ENCODE results near the gene DNAH6.

The DNAH6 gene

GRCh38 chr2:84603911-84604310 lies 87.6 kb downstream of the DNAH6 start:
- H3K27me3 ChIP-seq (ENCODE audit: insufficient read depth, low read length): no peaks in the 10 kb centered on the region
- H3K4me3 ChIP-seq (ENCODE audit: low read length): no peak overlapping the region
- H2AFZ ChIP-seq (ENCODE audit: low read depth, low read length): no peak overlapping the region
- H3K9me3 ChIP-seq (ENCODE audit: low read length): no peaks in the 10 kb centered on the region
- H3K36me3 ChIP-seq (ENCODE audit: insufficient read depth, low read length): no peaks in the 10 kb centered on the region
- no peaks in the 10 kb centered on the region for H3K4me1 ChIP-seq (ENCODE audit: insufficient read depth, low read length)

GRCh38 chr2:84613082-84613481 lies 96.8 kb downstream of the DNAH6 start:
- H3K9me3 ChIP-seq (ENCODE audit: low read length): no peaks in the 10 kb centered on the region
- no peak overlapping the region for H3K4me3 ChIP-seq (ENCODE audit: low read length)
- no peaks in the 10 kb centered on the region for H3K36me3 ChIP-seq (ENCODE audit: insufficient read depth, low read length)
- no peaks in the 10 kb centered on the region for H3K27me3 ChIP-seq (ENCODE audit: insufficient read depth, low read length)
- no peak overlapping the region for H2AFZ ChIP-seq (ENCODE audit: low read depth, low read length)
- H3K4me1 ChIP-seq (ENCODE audit: insufficient read depth, low read length): no peaks in the 10 kb centered on the region

- Histone ChIP-seq H3K36me3 (ENCODE audit: insufficient read depth, low read length) (no peaks in the 10 kb centered on the region), H2AFZ (ENCODE audit: low read depth, low read length) (no peak overlapping the region), H3K27me3 (ENCODE audit: insufficient read depth, low read length) (no peaks in the 10 kb centered on the region), H3K4me1 (ENCODE audit: insufficient read depth, low read length) (no peaks in the 10 kb centered on the region), H3K9me3 (ENCODE audit: low read length) (no peaks in the 10 kb centered on the region), H3K4me3 (ENCODE audit: low read length) (no peak overlapping the region)
Measured at GRCh38 chr2:84619794-84620371, 103.6 kb downstream of the DNAH6 start.

- peaks cover 2% of the 10 kb centered on the region for H3K4me1 ChIP-seq (ENCODE audit: insufficient read depth, low read length)
- no peak overlapping the region for H3K4me3 ChIP-seq (ENCODE audit: low read length)
Measured at GRCh38 chr2:84628486-84628885, 112.2 kb downstream of the DNAH6 start.

GRCh38 chr2:84629550-84629949 lies 113.3 kb downstream of the DNAH6 start:
- H3K36me3 ChIP-seq (ENCODE audit: insufficient read depth, low read length): no peaks in the 10 kb centered on the region

More at GRCh38 chr2:84628486-84628885, 112.2 kb downstream of the DNAH6 start:
- H2AFZ ChIP-seq (ENCODE audit: low read depth, low read length): no peak overlapping the region
- no peaks in the 10 kb centered on the region for H3K36me3 ChIP-seq (ENCODE audit: insufficient read depth, low read length)
- no peaks in the 10 kb centered on the region for H3K9me3 ChIP-seq (ENCODE audit: low read length)
- H3K27me3 ChIP-seq (ENCODE audit: insufficient read depth, low read length): no peaks in the 10 kb centered on the region

GRCh38 chr2:84631047-84631446 lies 114.7 kb downstream of the DNAH6 start:
- Histone ChIP-seq H3K9me3 (ENCODE audit: low read length) (no peaks in the 10 kb centered on the region), H2AFZ (ENCODE audit: low read depth, low read length) (no peak overlapping the region), H3K4me1 (ENCODE audit: insufficient read depth, low read length) (peaks cover 2% of the 10 kb centered on the region), H3K27me3 (ENCODE audit: insufficient read depth, low read length) (no peaks in the 10 kb centered on the region), H3K36me3 (ENCODE audit: insufficient read depth, low read length) (no peaks in the 10 kb centered on the region), H3K4me3 (ENCODE audit: low read length) (no peak overlapping the region)

More at GRCh38 chr2:84629550-84629949, 113.3 kb downstream of the DNAH6 start:
- H3K4me1 ChIP-seq (ENCODE audit: insufficient read depth, low read length): peaks cover 2% of the 10 kb centered on the region
- no peaks in the 10 kb centered on the region for H3K27me3 ChIP-seq (ENCODE audit: insufficient read depth, low read length)
- H3K4me3 ChIP-seq (ENCODE audit: low read length): no peak overlapping the region
- H3K9me3 ChIP-seq (ENCODE audit: low read length): no peaks in the 10 kb centered on the region
- no peak overlapping the region for H2AFZ ChIP-seq (ENCODE audit: low read depth, low read length)

GRCh38 chr2:84631985-84632384 lies 115.7 kb downstream of the DNAH6 start:
- H2AFZ ChIP-seq (ENCODE audit: low read depth, low read length): no peak overlapping the region
- H3K27me3 ChIP-seq (ENCODE audit: insufficient read depth, low read length): no peaks in the 10 kb centered on the region
- H3K9me3 ChIP-seq (ENCODE audit: low read length): no peaks in the 10 kb centered on the region
- peaks cover 2% of the 10 kb centered on the region for H3K4me1 ChIP-seq (ENCODE audit: insufficient read depth, low read length)
- H3K4me3 ChIP-seq (ENCODE audit: low read length): no peak overlapping the region
- H3K36me3 ChIP-seq (ENCODE audit: insufficient read depth, low read length): no peaks in the 10 kb centered on the region

GRCh38 chr2:84636080-84636971 lies 120.0 kb downstream of the DNAH6 start:
- H3K4me1 ChIP-seq (ENCODE audit: insufficient read depth, low read length): no peaks in the 10 kb centered on the region
- H3K36me3 ChIP-seq (ENCODE audit: insufficient read depth, low read length): no peaks in the 10 kb centered on the region
- no peaks in the 10 kb centered on the region for H3K9me3 ChIP-seq (ENCODE audit: low read length)
- no peak overlapping the region for H2AFZ ChIP-seq (ENCODE audit: low read depth, low read length)
- no peaks in the 10 kb centered on the region for H3K27me3 ChIP-seq (ENCODE audit: insufficient read depth, low read length)
- H3K4me3 ChIP-seq (ENCODE audit: low read length): no peak overlapping the region

- Histone ChIP-seq H3K36me3 (ENCODE audit: insufficient read depth, low read length) (no peaks in the 10 kb centered on the region), H3K9me3 (ENCODE audit: low read length) (no peaks in the 10 kb centered on the region), H3K27me3 (ENCODE audit: insufficient read depth, low read length) (no peaks in the 10 kb centered on the region)
Measured at GRCh38 chr2:84639751-84640150, 123.5 kb downstream of the DNAH6 start.

GRCh38 chr2:84640411-84640810 lies 124.1 kb downstream of the DNAH6 start:
- no peak overlapping the region for H2AFZ ChIP-seq (ENCODE audit: low read depth, low read length)
- no peaks in the 10 kb centered on the region for H3K27me3 ChIP-seq (ENCODE audit: insufficient read depth, low read length)
- no peaks in the 10 kb centered on the region for H3K4me1 ChIP-seq (ENCODE audit: insufficient read depth, low read length)
- H3K9me3 ChIP-seq (ENCODE audit: low read length): no peaks in the 10 kb centered on the region
- H3K36me3 ChIP-seq (ENCODE audit: insufficient read depth, low read length): no peaks in the 10 kb centered on the region
- no peak overlapping the region for H3K4me3 ChIP-seq (ENCODE audit: low read length)

More at GRCh38 chr2:84639751-84640150, 123.5 kb downstream of the DNAH6 start:
- H3K4me1 ChIP-seq (ENCODE audit: insufficient read depth, low read length): no peaks in the 10 kb centered on the region
- no peak overlapping the region for H2AFZ ChIP-seq (ENCODE audit: low read depth, low read length)
- H3K4me3 ChIP-seq (ENCODE audit: low read length): no peak overlapping the region

GRCh38 chr2:84641021-84641420 lies 124.7 kb downstream of the DNAH6 start:
- Histone ChIP-seq H3K36me3 (ENCODE audit: insufficient read depth, low read length) (no peaks in the 10 kb centered on the region), H3K27me3 (ENCODE audit: insufficient read depth, low read length) (no peaks in the 10 kb centered on the region), H2AFZ (ENCODE audit: low read depth, low read length) (no peak overlapping the region), H3K4me1 (ENCODE audit: insufficient read depth, low read length) (no peaks in the 10 kb centered on the region), H3K9me3 (ENCODE audit: low read length) (no peaks in the 10 kb centered on the region), H3K4me3 (ENCODE audit: low read length) (no peak overlapping the region)

- H3K4me3 ChIP-seq (ENCODE audit: low read length): no peak overlapping the region
- no peaks in the 10 kb centered on the region for H3K36me3 ChIP-seq (ENCODE audit: insufficient read depth, low read length)
Measured at GRCh38 chr2:84643991-84644390, 127.7 kb downstream of the DNAH6 start.

GRCh38 chr2:84646514-84646913 lies 130.2 kb downstream of the DNAH6 start:
- no peaks in the 10 kb centered on the region for H3K9me3 ChIP-seq (ENCODE audit: low read length)
- no peaks in the 10 kb centered on the region for H3K36me3 ChIP-seq (ENCODE audit: insufficient read depth, low read length)
- no peaks in the 10 kb centered on the region for H3K27me3 ChIP-seq (ENCODE audit: insufficient read depth, low read length)
- no peak overlapping the region for H2AFZ ChIP-seq (ENCODE audit: low read depth, low read length)
- H3K4me1 ChIP-seq (ENCODE audit: insufficient read depth, low read length): no peaks in the 10 kb centered on the region
- no peak overlapping the region for H3K4me3 ChIP-seq (ENCODE audit: low read length)

More at GRCh38 chr2:84643991-84644390, 127.7 kb downstream of the DNAH6 start:
- Histone ChIP-seq H3K27me3 (ENCODE audit: insufficient read depth, low read length) (no peaks in the 10 kb centered on the region), H3K4me1 (ENCODE audit: insufficient read depth, low read length) (no peaks in the 10 kb centered on the region), H2AFZ (ENCODE audit: low read depth, low read length) (no peak overlapping the region), H3K9me3 (ENCODE audit: low read length) (no peaks in the 10 kb centered on the region)
